ENCODE data around the gene PPP1R12C.

PPP1R12C gene

DNA sequence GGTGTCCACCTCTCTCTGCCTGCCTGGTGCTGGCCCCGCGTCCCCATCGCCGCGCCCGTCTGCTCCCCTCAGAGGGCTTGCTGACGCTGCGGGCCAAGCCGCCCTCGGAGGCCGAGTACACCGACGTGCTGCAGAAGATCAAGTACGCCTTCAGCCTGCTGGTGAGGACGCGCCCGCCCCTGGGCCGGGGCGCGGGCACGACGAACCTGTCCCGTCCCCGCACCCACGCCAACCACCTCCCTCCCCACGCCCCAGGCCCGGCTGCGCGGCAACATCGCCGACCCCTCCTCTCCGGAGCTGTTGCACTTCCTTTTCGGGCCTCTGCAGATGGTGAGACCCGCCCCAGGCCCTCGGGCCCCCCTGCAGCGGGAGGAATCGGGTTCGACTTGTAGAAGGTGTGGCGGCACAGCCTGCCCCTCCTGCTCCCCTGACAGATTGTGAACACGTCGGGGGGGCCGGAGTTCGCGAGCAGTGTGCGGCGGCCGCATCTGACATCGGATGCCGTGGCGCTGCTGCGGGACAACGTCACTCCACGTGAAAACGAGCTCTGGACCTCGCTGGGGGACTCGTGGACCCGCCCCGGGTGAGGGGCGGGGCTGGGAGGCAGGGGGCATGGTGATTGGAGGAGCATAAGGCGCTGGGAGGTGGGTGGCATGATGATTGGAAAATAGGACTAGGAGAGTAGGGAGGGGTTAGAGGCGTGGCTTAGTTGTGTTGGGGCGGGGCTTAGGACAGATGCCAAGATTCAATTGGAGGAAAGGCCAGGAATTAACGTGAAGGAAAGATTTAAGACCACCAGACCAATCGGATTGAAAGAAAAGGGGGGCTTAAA is 35.2 kb downstream of the PPP1R12C start:
- H3K27me3 ChIP-seq (ENCODE audit: control insufficient read depth, insufficient read depth, low read length), result peaks cover 35% of the 10 kb centered on the region
- H3K36me3 ChIP-seq (ENCODE audit: control insufficient read depth, insufficient read depth, low read length), result peaks cover 2% of the 10 kb centered on the region
- H3K9me3 ChIP-seq (ENCODE audit: control insufficient read depth, insufficient read depth, low read length), result no peaks in the 10 kb centered on the region
- no peak overlapping the region for H3K9ac ChIP-seq (ENCODE audit: low read depth, low read length)
- H3K4me1 ChIP-seq (ENCODE audit: control insufficient read depth, insufficient read depth, low read length), result peaks cover 2% of the 10 kb centered on the region
- peak overlapping the region; percentile 75 for H3K4me3 ChIP-seq (ENCODE audit: low read depth, low read length)

DNA sequence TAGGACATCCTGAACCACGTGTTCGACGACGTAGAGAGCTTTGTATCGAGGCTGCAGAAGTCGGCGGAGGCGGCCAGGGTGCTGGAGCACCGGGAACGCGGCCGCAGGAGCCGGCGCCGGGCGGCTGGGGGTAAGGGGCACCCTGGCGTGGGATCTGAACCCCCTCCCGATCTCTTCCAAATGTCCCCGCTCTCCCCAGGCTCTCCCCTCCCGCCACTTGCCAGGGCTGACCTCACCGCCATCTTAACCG is 35.7 kb downstream of the PPP1R12C start:
- peak overlapping the region; percentile 75 for H3K4me3 ChIP-seq (ENCODE audit: low read depth, low read length)
- peaks cover 36% of the 10 kb centered on the region for H3K27me3 ChIP-seq (ENCODE audit: control insufficient read depth, insufficient read depth, low read length)
- no peak overlapping the region for H3K9ac ChIP-seq (ENCODE audit: low read depth, low read length)

DNA sequence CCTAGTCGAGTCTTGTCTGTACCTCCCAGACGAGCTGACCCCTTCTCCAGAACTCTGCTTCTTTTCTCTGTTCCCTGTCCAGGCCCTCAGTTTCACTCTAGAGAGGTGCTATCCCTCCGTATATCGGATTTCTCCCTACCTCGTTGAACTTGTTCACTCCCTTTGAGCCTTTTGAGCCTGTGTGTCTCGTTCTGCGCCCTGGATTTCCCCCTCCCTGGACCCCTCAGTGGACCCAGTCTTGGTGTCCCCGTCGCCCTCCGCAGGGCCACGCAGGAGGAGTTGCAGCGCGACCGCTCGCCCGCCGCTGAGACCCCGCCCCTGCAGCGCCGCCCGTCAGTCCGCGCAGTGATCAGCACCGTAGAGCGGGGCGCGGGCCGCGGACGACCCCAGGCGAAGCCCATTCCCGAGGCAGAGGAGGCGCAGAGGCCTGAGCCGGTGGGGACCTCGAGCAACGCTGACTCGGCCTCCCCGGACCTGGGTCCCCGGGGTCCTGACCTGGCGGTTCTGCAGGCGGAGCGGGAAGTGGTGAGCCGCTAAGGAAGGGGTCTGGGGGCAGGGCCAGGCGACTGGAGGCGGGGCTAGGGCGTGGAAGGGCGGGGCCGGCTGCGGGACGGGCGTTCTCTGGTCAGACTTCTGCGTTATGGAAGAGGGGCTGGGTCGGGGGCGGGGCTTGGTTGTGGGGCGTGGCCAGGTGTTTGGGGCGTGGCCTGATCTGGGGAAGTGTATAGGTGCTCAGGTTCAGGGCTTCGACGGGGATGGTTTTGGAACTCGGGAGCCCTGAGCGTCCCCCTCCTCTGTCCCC is 36.3 kb downstream of the PPP1R12C start:
- H3K9me3 ChIP-seq (ENCODE audit: control insufficient read depth, insufficient read depth, low read length), result no peaks in the 10 kb centered on the region
- H3K4me1 ChIP-seq (ENCODE audit: control insufficient read depth, insufficient read depth, low read length), result peaks cover 5% of the 10 kb centered on the region
- peak overlapping the region; percentile 94 for H3K4me3 ChIP-seq (ENCODE audit: low read depth, low read length)
- H3K36me3 ChIP-seq (ENCODE audit: control insufficient read depth, insufficient read depth, low read length), result peaks cover 2% of the 10 kb centered on the region
- H3K27me3 ChIP-seq (ENCODE audit: control insufficient read depth, insufficient read depth, low read length), result peaks cover 36% of the 10 kb centered on the region
- peak overlapping the region; percentile 70 for H3K9ac ChIP-seq (ENCODE audit: low read depth, low read length)

More for the DNA sequence above, 35.7 kb downstream of the PPP1R12C start:
- Histone ChIP-seq H3K4me1 (ENCODE audit: control insufficient read depth, insufficient read depth, low read length) (peaks cover 3% of the 10 kb centered on the region), H3K9me3 (ENCODE audit: control insufficient read depth, insufficient read depth, low read length) (no peaks in the 10 kb centered on the region), H3K36me3 (ENCODE audit: control insufficient read depth, insufficient read depth, low read length) (peaks cover 2% of the 10 kb centered on the region)

DNA sequence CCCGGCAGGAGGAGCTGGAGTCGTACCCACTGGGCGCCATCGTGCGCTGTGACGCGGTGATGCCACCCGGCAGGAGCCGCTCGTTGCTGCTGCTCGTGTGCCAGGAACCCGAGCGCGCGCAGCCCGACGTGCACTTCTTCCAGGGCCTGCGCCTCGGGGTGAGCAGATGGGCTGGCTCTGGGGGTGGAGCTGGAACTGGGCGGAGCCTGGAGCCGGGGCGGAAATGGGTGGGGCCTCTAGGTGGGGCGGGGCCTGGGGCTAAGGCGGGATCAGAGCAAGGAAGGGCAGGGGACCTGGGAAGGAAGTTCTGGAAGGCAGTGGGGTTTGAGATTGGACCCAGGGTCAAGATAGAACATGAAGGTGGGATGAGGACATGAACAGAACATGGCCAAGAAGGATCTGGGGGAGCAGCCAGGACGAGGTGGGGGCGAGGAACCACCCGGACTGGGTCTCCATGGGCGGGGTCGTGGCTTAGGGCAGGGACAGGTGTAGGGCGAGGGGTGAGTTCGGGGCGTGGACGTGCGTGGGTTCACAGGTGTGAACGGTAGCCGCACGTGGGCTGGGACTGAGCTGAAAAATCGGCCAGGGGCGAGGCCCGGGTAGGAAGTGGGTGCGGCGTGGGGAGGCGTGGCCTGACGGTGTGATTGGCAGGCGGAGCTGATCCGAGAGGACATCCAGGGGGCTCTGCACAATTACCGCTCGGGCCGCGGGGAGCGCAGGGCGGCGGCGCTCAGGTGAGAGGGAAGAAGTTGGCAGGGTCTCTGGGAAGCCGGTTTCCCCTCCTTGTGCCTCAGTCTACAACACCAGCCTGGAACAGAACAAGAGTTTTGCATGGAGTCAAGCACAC is 37.1 kb downstream of the PPP1R12C start:
- Histone ChIP-seq H3K27me3 (ENCODE audit: control insufficient read depth, insufficient read depth, low read length) (peaks cover 28% of the 10 kb centered on the region), H3K4me3 (ENCODE audit: low read depth, low read length) (peak overlapping the region; percentile 94), H3K36me3 (ENCODE audit: control insufficient read depth, insufficient read depth, low read length) (peaks cover 2% of the 10 kb centered on the region), H3K9me3 (ENCODE audit: control insufficient read depth, insufficient read depth, low read length) (no peaks in the 10 kb centered on the region), H3K4me1 (ENCODE audit: control insufficient read depth, insufficient read depth, low read length) (peaks cover 5% of the 10 kb centered on the region), H3K9ac (ENCODE audit: low read depth, low read length) (peak overlapping the region; percentile 70)

DNA sequence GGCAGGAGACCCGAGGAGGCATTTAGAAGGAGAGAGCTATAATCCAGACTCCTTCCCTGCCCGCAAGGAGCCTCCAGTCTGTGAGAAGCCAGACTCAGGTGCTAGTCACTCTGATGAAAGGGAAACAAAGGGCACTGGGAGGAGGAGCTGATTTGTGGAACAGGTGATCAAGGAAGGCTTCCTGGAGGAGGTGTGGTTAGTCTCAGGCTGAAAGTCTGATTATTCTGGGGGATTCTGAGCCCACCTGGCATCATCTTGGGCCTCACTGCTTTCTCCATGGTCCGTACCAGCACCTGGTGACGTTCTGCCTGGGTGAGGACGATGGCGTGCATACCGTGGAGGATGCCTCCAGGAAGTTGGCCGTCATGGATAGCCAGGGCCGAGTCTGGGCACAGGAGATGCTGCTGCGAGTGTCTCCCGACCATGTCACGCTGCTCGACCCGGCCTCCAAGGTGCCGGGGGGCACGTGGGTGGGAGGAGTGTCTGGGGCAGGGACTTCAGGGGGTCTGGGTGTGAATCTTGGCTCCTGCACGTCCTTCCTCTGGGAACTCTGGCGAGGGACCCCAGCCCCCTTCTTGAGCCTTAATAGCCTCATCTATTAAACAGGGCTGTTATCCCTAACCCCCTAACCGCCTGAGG is 37.9 kb downstream of the PPP1R12C start:
- Histone ChIP-seq H3K4me1 (ENCODE audit: control insufficient read depth, insufficient read depth, low read length) (peaks cover 8% of the 10 kb centered on the region), H3K9ac (ENCODE audit: low read depth, low read length) (no peak overlapping the region)

DNA sequence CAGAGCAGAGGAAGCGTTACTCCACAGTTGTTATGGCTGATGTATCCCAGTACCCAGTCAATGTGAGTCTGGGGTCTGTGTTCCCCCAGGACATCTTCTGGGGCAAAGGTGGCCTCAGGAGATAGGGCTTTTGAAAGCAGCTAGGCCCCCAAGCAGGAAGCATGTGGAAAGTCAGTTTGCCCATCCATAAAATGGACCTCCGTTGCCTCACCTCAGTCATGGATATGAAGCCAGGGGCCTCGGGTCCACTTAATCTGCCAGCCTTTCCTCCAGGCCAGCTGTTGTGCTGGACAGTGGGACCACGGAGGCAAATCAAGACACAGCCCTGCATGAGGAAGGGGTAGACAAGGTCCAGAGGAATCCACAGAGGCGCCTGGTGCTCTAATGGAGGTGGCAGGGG is 38.4 kb downstream of the PPP1R12C start:
- Histone ChIP-seq H3K36me3 (ENCODE audit: control insufficient read depth, insufficient read depth, low read length) (peaks cover 2% of the 10 kb centered on the region), H3K4me1 (ENCODE audit: control insufficient read depth, insufficient read depth, low read length) (peaks cover 8% of the 10 kb centered on the region), H3K9me3 (ENCODE audit: control insufficient read depth, insufficient read depth, low read length) (no peaks in the 10 kb centered on the region), H3K9ac (ENCODE audit: low read depth, low read length) (no peak overlapping the region), H3K4me3 (ENCODE audit: low read depth, low read length) (no peak overlapping the region), H3K27me3 (ENCODE audit: control insufficient read depth, insufficient read depth, low read length) (peaks cover 23% of the 10 kb centered on the region)

More for the DNA sequence above, 37.9 kb downstream of the PPP1R12C start:
- Histone ChIP-seq H3K9me3 (ENCODE audit: control insufficient read depth, insufficient read depth, low read length) (no peaks in the 10 kb centered on the region), H3K4me3 (ENCODE audit: low read depth, low read length) (peak overlapping the region; percentile 94), H3K27me3 (ENCODE audit: control insufficient read depth, insufficient read depth, low read length) (peaks cover 23% of the 10 kb centered on the region), H3K36me3 (ENCODE audit: control insufficient read depth, insufficient read depth, low read length) (peaks cover 2% of the 10 kb centered on the region)

DNA sequence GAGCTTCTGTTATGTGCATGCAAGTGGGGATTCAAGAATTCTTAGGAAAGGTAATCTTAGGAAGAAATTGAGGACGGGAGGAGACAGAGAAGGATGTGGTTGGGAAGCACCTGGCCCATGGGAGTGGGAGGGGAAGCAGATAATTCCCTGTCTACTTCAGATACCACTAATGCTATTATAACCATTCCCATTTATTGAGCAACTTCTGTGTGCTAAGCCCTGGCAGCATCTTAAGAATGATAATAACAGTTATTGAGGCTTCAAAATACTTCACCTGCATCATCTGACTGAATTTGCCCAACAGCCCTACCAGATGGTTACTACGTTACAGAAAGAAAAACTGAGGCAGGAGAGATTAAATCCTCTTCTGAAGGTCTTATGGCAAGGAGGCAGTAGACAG is 40.3 kb downstream of the PPP1R12C start:
- peaks cover 2% of the 10 kb centered on the region for H3K36me3 ChIP-seq (ENCODE audit: control insufficient read depth, insufficient read depth, low read length)
- no peaks in the 10 kb centered on the region for H3K9me3 ChIP-seq (ENCODE audit: control insufficient read depth, insufficient read depth, low read length)
- no peak overlapping the region for H3K4me3 ChIP-seq (ENCODE audit: low read depth, low read length)
- H3K9ac ChIP-seq (ENCODE audit: low read depth, low read length), result no peak overlapping the region
- H3K27me3 ChIP-seq (ENCODE audit: control insufficient read depth, insufficient read depth, low read length), result peaks cover 30% of the 10 kb centered on the region
- peaks cover 8% of the 10 kb centered on the region for H3K4me1 ChIP-seq (ENCODE audit: control insufficient read depth, insufficient read depth, low read length)

DNA sequence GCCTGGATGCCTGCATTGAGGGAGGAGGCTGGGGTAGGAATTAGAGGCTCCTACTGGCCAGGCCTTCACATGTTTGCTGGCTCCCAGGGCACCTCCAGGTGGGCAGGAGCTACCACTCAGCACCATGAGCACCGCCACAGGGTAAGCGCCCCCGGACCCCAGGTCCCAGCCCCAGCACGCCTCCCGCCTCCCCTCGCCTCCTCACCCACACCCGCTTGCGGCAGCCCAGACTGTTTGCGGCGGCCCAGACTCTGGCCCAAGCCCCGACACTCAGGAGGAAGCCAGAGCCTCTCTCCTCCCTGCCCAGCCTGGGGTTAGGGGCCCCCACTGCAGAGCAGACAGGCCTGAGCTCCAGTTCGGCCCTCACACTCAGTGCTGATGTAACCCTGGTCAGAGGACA is 41.1 kb downstream of the PPP1R12C start:
- H3K9me3 ChIP-seq (ENCODE audit: control insufficient read depth, insufficient read depth, low read length), result no peaks in the 10 kb centered on the region
- H3K36me3 ChIP-seq (ENCODE audit: control insufficient read depth, insufficient read depth, low read length), result peaks cover 2% of the 10 kb centered on the region
- peak overlapping the region; percentile 31 for H3K4me3 ChIP-seq (ENCODE audit: low read depth, low read length)
- H3K27me3 ChIP-seq (ENCODE audit: control insufficient read depth, insufficient read depth, low read length), result peaks cover 33% of the 10 kb centered on the region
- H3K9ac ChIP-seq (ENCODE audit: low read depth, low read length), result no peak overlapping the region
- H3K4me1 ChIP-seq (ENCODE audit: control insufficient read depth, insufficient read depth, low read length), result peaks cover 13% of the 10 kb centered on the region

DNA sequence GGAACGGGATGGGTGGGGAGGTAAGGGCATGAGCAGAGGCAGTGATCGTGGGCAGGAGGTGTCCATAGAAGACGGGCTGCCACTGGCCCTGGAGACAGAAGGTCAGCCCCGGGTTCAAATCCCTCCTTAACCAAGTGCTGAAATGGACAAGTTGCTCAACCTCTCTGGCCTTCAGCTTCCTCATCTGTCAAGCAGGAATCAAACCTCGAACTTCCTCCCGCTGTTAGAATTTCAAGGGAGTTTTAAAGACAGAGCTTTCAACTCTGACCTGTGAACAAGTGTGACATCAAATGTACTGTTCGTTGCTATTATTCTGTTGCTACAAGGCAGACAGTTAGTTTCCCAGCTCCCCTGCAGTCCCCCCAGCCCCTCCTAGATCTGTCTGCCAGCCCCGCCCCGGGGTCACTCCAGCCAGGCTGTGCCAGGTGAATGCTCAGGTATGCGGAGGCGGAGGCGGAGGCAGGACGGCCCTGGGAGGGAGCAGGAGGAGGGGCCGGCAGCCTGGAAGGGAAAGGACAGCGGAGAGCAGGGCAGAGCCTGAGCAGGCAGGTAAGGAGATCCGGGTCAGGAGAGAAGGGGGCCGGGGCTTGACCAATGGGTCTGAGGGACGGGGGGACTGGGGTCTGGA is 42.0 kb downstream of the PPP1R12C start, which contains the start of gene EPS8L1:
Gene EPS8L1, plus strand, starts transcription at position 499 of the 628 bp plus-strand sequence. CDS start 576 bp downstream, outside the sequence.
- H3K9me3 ChIP-seq (ENCODE audit: control insufficient read depth, insufficient read depth, low read length), result no peaks in the 10 kb centered on the region
- no peak within 1 kb of the TSS for H3K9ac ChIP-seq (ENCODE audit: low read depth, low read length)
- H3K36me3 ChIP-seq (ENCODE audit: control insufficient read depth, insufficient read depth, low read length), result peaks cover 2% of the 10 kb centered on the region
- peaks cover 40% of the 10 kb centered on the region for H3K27me3 ChIP-seq (ENCODE audit: control insufficient read depth, insufficient read depth, low read length)
- peaks cover 15% of the 10 kb centered on the region for H3K4me1 ChIP-seq (ENCODE audit: control insufficient read depth, insufficient read depth, low read length)
- H3K4me3 ChIP-seq (ENCODE audit: low read depth, low read length), result peak within 1 kb of the TSS; percentile 31

DNA sequence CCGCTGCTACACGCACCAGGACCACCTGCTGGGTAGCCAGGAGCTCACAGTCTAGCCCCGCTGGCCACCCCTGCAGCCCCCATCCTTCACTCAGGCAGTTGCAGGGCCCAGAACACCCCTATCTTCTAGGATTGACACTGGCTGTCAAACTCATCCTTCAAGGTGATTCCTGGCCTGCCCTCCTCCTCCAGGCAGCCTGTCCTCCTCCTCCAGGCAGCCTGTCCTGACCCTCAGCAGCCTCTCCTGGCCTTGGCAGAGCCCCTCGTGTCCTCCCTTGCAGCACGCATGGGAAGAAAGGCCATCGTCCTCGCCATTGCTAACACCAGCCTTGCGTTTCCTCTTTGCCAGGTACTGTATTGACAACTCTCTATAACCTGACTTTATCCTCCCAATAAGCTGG is 45.5 kb downstream of the PPP1R12C start:
- Histone ChIP-seq H3K36me3 (ENCODE audit: control insufficient read depth, insufficient read depth, low read length) (no peaks in the 10 kb centered on the region), H3K4me1 (ENCODE audit: control insufficient read depth, insufficient read depth, low read length) (peaks cover 21% of the 10 kb centered on the region), H3K4me3 (ENCODE audit: low read depth, low read length) (no peak overlapping the region), H3K9ac (ENCODE audit: low read depth, low read length) (no peak overlapping the region), H3K27me3 (ENCODE audit: control insufficient read depth, insufficient read depth, low read length) (peaks cover 51% of the 10 kb centered on the region), H3K9me3 (ENCODE audit: control insufficient read depth, insufficient read depth, low read length) (no peaks in the 10 kb centered on the region)

DNA sequence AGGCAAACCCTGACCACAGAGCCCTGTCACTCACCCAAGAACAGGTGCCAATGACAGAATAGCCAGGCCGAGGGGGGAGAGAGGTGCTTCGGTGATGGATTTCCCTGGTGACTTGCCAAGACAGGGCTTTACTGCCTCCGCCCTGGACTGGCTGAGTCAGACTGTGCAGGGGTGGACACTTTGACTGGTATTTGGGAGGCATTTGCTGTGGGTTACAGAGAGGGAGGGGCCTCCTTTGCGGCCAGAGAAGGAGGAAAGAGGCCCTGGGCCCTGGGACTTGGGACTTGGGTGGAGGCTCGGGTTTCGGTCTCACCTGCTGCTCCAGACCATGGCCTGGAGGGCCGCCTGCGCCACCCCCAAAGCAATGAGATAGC is 46.3 kb downstream of the PPP1R12C start:
- peaks cover 59% of the 10 kb centered on the region for H3K27me3 ChIP-seq (ENCODE audit: control insufficient read depth, insufficient read depth, low read length)
- H3K9me3 ChIP-seq (ENCODE audit: control insufficient read depth, insufficient read depth, low read length), result no peaks in the 10 kb centered on the region
- no peak overlapping the region for H3K9ac ChIP-seq (ENCODE audit: low read depth, low read length)
- peaks cover 17% of the 10 kb centered on the region for H3K4me1 ChIP-seq (ENCODE audit: control insufficient read depth, insufficient read depth, low read length)
- no peaks in the 10 kb centered on the region for H3K36me3 ChIP-seq (ENCODE audit: control insufficient read depth, insufficient read depth, low read length)
- no peak overlapping the region for H3K4me3 ChIP-seq (ENCODE audit: low read depth, low read length)
